Measurements from ENCODE around the gene FAM13A.

GRCh38 chr4:88880501-88881226 is 176.3 kb downstream of the FAM13A start:
- no peak for TF ChIP-seq EZH2 (IDR thresholded peaks at IDR 0.05; ENCODE audit: insufficient read depth, poor library complexity, severe bottlenecking)
- TF ChIP-seq EZH2phosphoT487 (IDR thresholded peaks at IDR 0.05; ENCODE audit: insufficient read depth, low read depth): no peak
